Aorta (tissue), 5 donors: Measurements from ENCODE around the gene SPEM3. TPM values are rescaled to one million over a fixed set of nuclear protein-coding genes. Genes with fewer than 3 reads are reported as not detected.

Experiments used
- ATAC-seq: fragments of 200-7000 bp; cut with Tn5 transposase; one replicate; pipeline ENCODE4 v1.9.1; 2022; ENCODE audit warnings: moderate library complexity; ENCODE audit not compliant: low FRiP score
- DNase-seq, 2 donors: peaks; one replicate each; pipeline ENCODE4 v3.0.0-alpha.2; 2020
- H3K27ac ChIP-seq, 2 donors: one replicate each; pipeline ENCODE4 v1.5.1; 2013; ENCODE audit warnings: low read length in 2 of 2, mild to moderate bottlenecking in 2 of 2, moderate library complexity in 2 of 2, control low read depth in 1 of 2, inconsistent platforms in 1 of 2, low read depth in 1 of 2
- H3K27me3 ChIP-seq, 2 donors: one replicate each; pipeline ENCODE4 v1.6.1; 2013; ENCODE audit warnings: control low read depth in 1 of 2, low read length in 1 of 2, mild to moderate bottlenecking in 1 of 2, moderate library complexity in 1 of 2; ENCODE audit not compliant: insufficient read depth in 2 of 2, control insufficient read depth in 1 of 2
- H3K36me3 ChIP-seq, 2 donors: one replicate each; pipeline ENCODE4 v1.6.1; 2013; ENCODE audit warnings: control low read depth in 1 of 2, low read length in 1 of 2, mild to moderate bottlenecking in 1 of 2; ENCODE audit not compliant: insufficient read depth in 2 of 2, control insufficient read depth in 1 of 2
- H3K4me1 ChIP-seq, 2 donors: one replicate each; pipeline ENCODE4 v1.6.1; 2013; ENCODE audit warnings: low read length in 2 of 2, control low read depth in 1 of 2, mild to moderate bottlenecking in 1 of 2, moderate library complexity in 1 of 2; ENCODE audit not compliant: insufficient read depth in 2 of 2, control insufficient read depth in 1 of 2
- H3K4me3 ChIP-seq, 2 donors: one replicate each; pipeline ENCODE4 v1.5.1; 2013; ENCODE audit warnings: low read length in 2 of 2, control low read depth in 1 of 2, mild to moderate bottlenecking in 1 of 2
- H3K9me3 ChIP-seq: one replicate; pipeline ENCODE4 v1.6.1; 2013; ENCODE audit warnings: mild to moderate bottlenecking, low read length; ENCODE audit not compliant: control insufficient read depth
- WGBS, 2 donors: extraction: QIAGEN DNeasy Blood & Tissue Kit; methylation state at CpG; one replicate each; pipeline ENCODE4 v1.1.7; 2013; 5-methylcytosine and 5-hydroxymethylcytosine counted together
- intact Hi-C, 2 donors: fragments of 100-400 bp; cut with DNase I; formaldehyde crosslinking; loops; one replicate each; pipeline versions ENCODE4 v1.14.2 to v1.15.0; 2022
- polyA plus RNA-seq, 2 donors: library from polyadenylated mRNA; stranded (reverse); fragments of 200-250 nt; gene quantifications; one replicate each; pipeline ENCODE4 v1.2.3, GENCODE V29; 2013
- total RNA-seq, 2 donors: library from RNA; stranded (reverse); fragmentation: NEBNext Ultra II Directional; extraction: Animal tissue kit (Norgen Biotek cat#: 25700); gene quantifications; one replicate each; pipeline ENCODE4 v1.2.1, GENCODE V29; 2021
- donor health status: healthy with polysubstance abuse.
- donor health status: Bipolar disorder and iron deficiency.
- donor health status: DM: no; HTN: no; CAD: no.
- donor health status: DM: no; HTN: no; CAD: no.
- donor health status: DM: yes; HTN: yes; CAD: no.

Gene SPEM3
- total and polyA plus RNA-seq, 4 donors = not detected

DNA sequence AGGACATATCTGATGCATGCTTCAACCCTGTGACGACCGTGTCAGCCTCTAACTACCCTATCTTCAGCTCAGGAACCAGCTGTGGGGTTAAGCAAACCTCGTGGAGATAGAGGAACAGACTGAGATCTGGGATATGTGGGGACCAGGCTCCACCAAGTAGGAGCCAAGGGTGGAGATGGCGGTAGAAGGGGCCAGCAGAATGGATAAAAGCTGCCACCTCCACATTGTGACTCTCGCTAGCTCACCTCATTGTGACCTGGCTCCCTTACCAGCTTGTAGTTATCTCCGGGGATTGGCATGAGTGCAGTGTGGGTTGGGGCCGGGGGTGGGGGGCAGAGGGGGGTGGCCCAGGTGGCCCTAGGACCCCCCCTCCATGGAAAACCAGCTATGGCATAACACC, 3.3 kb upstream of the SPEM3 start, which contains the start of gene SPEM2:
SPEM2 (plus strand) TSS at position 301 of the 400 bp plus-strand sequence; CDS start at position 374, 73 bp downstream.
- 80 to 84% methylated on average over 7 of the region's 7 CpGs for whole genome bisulfite sequencing, 2 donors
- H3K27me3 ChIP-seq = no peaks in the 10 kb centered on the region
- H3K4me1 ChIP-seq = no peaks in the 10 kb centered on the region
- DNase-seq (no peak), ATAC-seq (no peak)
- H3K36me3 ChIP-seq = no peaks in the 10 kb centered on the region
- H3K9me3 ChIP-seq = no peaks in the 10 kb centered on the region
- intact Hi-C loops = no loop called here
- H3K27ac ChIP-seq = no peak within 1 kb of the TSS
- no peak within 1 kb of the TSS for H3K4me3 ChIP-seq

DNA sequence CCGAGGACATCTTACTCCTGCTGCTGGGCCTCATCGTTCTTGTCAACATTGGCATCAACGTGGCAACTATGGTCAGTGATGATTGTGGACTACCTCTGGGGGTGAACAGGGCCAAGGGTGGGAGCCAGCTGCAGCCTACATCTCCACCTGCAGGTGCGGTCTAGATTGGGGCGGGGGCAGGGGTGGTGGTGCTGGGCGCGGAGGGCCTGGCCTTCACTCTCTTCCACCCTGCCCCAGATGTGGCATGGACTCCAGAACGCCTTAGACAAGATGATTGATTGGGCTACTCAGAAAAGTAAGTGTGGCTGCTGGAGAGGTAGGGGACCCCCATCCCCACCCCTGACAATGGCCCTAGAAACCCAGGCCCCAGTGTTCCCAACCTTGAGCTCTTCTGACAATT, 2.9 kb upstream of the SPEM3 start:
- H3K36me3 ChIP-seq = no peaks in the 10 kb centered on the region
- DNase-seq (no peak), ATAC-seq (no peak)
- 82 to 92% methylated on average over 8 of the region's 8 CpGs for WGBS, 2 donors
- intact Hi-C loops = no loop called here
- no peaks in the 10 kb centered on the region for H3K9me3 ChIP-seq
- H3K4me1 ChIP-seq = no peaks in the 10 kb centered on the region
- no peak overlapping the region for H3K27ac ChIP-seq
- no peaks in the 10 kb centered on the region for H3K27me3 ChIP-seq
- H3K4me3 ChIP-seq = no peak overlapping the region

DNA sequence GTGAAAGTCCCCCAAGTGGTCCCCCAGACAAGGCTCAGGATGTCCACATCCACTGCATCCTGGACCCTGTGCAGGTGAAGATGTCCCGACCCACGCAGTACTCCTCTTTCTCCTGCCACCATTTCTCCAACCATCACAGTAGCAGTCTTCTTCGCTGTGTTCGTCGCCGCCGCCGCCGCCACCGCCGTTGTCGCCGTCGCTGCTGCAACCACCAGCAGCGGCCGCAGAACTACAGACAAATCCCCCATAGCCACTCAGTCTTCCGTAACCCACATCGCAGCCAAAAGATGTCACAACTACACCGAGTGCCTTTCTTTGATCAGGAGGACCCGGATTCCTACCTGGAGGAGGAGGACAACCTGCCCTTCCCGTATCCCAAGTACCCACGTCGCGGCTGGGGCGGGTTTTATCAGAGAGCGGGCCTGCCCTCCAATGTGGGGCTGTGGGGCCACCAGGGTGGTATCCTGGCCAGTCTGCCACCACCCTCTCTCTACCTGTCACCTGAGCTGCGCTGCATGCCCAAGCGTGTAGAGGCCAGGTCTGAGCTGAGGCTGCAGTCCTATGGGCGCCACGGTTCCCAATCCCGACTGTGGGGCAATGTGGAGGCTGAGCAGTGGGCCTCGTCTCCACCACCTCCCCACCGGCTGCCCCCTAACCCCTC, 2.3 kb upstream of the SPEM3 start:
- intact Hi-C loops = no loop called here
- no peaks in the 10 kb centered on the region for H3K9me3 ChIP-seq
- ATAC-seq = no peak
- no peak overlapping the region for H3K27ac ChIP-seq
- H3K4me3 ChIP-seq = no peak overlapping the region
- H3K27me3 ChIP-seq = no peaks in the 10 kb centered on the region
- H3K4me1 ChIP-seq = no peaks in the 10 kb centered on the region
- no peaks in the 10 kb centered on the region for H3K36me3 ChIP-seq
- 94 to 95% methylated on average over 33 of the region's 33 CpGs for WGBS, 2 donors
- peak in 1 of 2 donors; percentile 42 for DNase-seq

DNA sequence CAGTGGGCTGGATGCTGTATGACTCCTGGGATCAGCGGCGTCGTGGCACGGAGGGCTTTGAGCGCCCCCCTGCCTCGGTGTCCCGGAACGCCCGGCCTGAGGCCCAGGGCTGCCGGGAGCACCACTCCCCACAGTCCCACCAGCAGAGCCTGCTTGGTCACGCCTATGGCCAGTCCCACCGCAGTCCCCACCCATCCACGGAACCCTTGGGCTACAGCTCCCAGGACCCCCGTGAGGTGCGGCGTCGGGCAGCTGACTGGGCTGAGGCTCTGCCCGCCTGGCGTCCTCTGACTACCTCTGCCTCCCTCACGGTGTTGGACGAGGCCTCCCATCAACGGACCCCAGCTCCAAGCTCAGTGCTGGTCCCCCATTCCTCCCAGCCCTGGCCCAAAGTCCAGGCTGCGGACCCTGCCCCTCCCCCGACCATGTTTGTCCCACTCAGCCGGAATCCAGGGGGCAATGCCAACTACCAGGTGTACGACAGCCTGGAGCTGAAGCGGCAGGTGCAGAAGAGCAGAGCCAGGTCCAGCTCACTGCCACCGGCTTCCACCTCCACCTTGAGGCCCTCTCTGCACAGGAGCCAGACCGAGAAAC, 1.7 kb upstream of the SPEM3 start:
- Histone ChIP-seq H3K27ac (no peak overlapping the region), H3K27me3 (no peaks in the 10 kb centered on the region), H3K9me3 (no peaks in the 10 kb centered on the region), H3K36me3 (no peaks in the 10 kb centered on the region), H3K4me3 (no peak overlapping the region), H3K4me1 (no peaks in the 10 kb centered on the region)
- no peak for ATAC-seq
- 94% methylated on average over 29 of the region's 29 CpGs for WGBS, 2 donors
- DNase-seq = no peak
- intact Hi-C loops = no loop called here

DNA sequence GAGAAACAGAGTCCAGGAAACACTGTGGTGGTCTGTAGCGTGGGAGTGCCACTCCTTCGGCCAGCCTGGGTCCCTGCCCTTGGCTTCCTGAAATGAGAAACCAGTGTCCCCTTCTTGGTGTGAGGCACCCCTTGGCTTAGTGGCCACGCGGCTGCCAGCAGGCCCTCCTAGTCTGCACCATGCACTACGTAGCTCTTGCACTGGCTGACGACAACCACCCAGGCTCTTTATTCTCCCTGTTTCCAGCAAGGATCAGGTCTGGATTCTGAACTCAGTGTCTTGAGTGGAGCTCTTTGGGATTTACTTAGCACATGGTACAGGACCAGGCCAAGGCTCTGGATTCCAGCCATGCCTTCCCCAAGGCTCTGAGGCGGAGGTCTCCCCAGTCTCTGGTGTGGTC, 1.1 kb upstream of the SPEM3 start:
- Histone ChIP-seq H3K27ac (no peak overlapping the region), H3K36me3 (no peaks in the 10 kb centered on the region), H3K4me3 (no peak overlapping the region), H3K9me3 (no peaks in the 10 kb centered on the region), H3K27me3 (no peaks in the 10 kb centered on the region), H3K4me1 (no peaks in the 10 kb centered on the region)
- intact Hi-C loops = no loop called here
- ATAC-seq (no peak), DNase-seq (no peak)
- 89 to 93% methylated on average over 7 of the region's 7 CpGs for WGBS, 2 donors

DNA sequence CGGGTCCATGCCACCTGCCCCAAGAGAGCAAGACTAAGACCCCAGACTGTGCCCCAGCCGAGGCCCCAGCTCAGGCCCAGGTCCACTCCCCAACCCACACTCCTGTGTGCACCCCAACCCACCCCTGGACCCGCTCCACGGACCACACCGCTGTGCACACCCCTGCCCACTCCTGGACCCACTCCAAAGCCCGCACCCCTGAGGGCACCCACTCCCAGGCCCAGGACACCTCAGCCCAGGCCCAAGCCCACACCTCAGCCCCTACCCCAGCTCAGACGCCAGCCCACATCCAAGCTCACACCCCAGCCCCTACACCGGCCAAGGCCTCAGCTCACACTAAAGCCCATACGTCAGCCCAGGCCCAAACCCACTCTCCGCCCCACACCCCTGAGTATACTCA, 1.1 kb downstream of the SPEM3 start:
- ATAC-seq = peak; percentile 5
- Histone ChIP-seq H3K9me3 (no peaks in the 10 kb centered on the region), H3K36me3 (no peaks in the 10 kb centered on the region), H3K4me1 (no peaks in the 10 kb centered on the region), H3K27me3 (no peaks in the 10 kb centered on the region), H3K4me3 (no peak overlapping the region), H3K27ac (no peak overlapping the region)
- DNase-seq = no peak
- 88 to 93% methylated on average over 10 of the region's 10 CpGs for WGBS, 2 donors
- intact Hi-C loops = loop anchor here in 1 of 2 donors (10.0 kb wide), 1 partner anchor 75 kb away; the partner anchor contains the start of genes KCTD11 and TMEM95

DNA sequence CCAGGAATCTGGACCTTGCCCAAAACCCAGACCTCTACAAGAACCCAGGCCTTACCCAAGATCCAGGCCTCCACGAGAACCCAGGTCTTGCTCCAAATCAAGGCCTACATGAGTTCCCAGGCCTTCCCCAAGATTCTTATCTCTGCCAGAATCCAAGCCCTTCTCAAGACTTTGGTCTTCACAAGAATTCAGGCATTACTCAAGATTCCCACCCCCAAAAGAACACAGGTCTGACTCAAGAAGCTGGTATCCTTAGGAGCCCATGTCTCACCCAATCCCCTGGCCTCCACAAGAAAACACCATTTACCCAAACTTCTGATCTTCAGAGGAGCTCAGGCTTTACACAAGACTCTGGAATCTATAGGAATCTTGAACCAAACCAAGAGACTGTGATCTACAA, 2.6 kb downstream of the SPEM3 start:
- Histone ChIP-seq H3K9me3 (no peaks in the 10 kb centered on the region), H3K4me1 (no peaks in the 10 kb centered on the region), H3K4me3 (no peak overlapping the region), H3K27me3 (no peaks in the 10 kb centered on the region), H3K27ac (no peak overlapping the region), H3K36me3 (no peaks in the 10 kb centered on the region)
- ATAC-seq (no peak), DNase-seq (no peak)
- intact Hi-C loops = loop anchor here in 1 of 2 donors (10.0 kb wide), 1 partner anchor 76 kb away; the partner anchor contains the start of genes KCTD11 and TMEM95
- WGBS, 2 donors = 84 to 91% methylated on average over 1 of the region's 1 CpG

DNA sequence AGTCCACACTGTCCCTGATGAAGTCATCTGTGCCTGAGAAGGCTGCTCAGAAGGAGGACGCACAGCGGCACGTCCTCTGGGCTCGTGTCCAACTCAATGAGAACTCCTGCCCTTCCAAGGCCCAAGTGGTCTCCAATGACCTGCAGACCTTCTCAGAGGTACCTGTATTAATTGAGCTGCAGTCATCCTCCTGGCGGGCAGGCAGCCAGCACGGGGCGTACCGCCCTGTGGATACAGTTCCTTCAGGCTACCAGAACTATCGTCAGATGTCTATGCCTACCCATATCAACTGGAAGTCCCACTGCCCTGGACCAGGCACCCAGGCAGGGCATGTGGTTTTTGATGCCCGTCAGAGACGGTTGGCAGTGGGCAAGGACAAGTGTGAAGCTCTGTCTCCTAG, 3.6 kb downstream of the SPEM3 start:
- Histone ChIP-seq H3K27me3 (no peaks in the 10 kb centered on the region), H3K27ac (no peak overlapping the region), H3K36me3 (no peaks in the 10 kb centered on the region), H3K4me1 (no peaks in the 10 kb centered on the region), H3K4me3 (no peak overlapping the region), H3K9me3 (no peaks in the 10 kb centered on the region)
- intact Hi-C loops = loop anchor here in 1 of 2 donors (10.0 kb wide), 1 partner anchor 77 kb away; the partner anchor contains the start of genes KCTD11 and TMEM95
- DNase-seq (no peak), ATAC-seq (no peak)
- 91 to 94% methylated on average over 11 of the region's 11 CpGs for WGBS, 2 donors
